Midbrain (tissue), 1 donor: Measurements from ENCODE around the gene TRRAP.
A peak's percentile ranks its signal among the peaks of the same experiment; 100 is the strongest.
"Not testable (repeated sequence)": the region's sequence is repeated elsewhere in the genome, so short reads cannot be mapped to it uniquely, and the experiment has no call there.

Experiments
- DNase-seq: peaks from one replicate; lab custom pipeline; 2025; lab: John Stamatoyannopoulos, UW

TRRAP gene

GRCh38 chr7:98866765-98867164, 11.6 kb upstream of the TRRAP start:
- DNase-seq, result no peak

- DNase-seq, result no peak
These were observed 9.9 kb upstream of the TRRAP start for GRCh38 chr7:98868450-98868849.

- no peak for DNase-seq
These were observed 9.2 kb upstream of the TRRAP start for GRCh38 chr7:98869027-98869596.

GRCh38 chr7:98869597-98870120, 8.7 kb upstream of the TRRAP start, which contains the start of gene TMEM130:
TSS of gene TMEM130 (minus strand) at chr7:98870014. CDS start at chr7:98869861, 153 bp downstream.
- no peak for DNase-seq

GRCh38 chr7:98870121-98870651, 8.1 kb upstream of the TRRAP start:
- DNase-seq, result peak; percentile 9

- DNase-seq, result no peak
These were observed 7.4 kb upstream of the TRRAP start for GRCh38 chr7:98870807-98871491.

GRCh38 chr7:98872328-98872924, 5.9 kb upstream of the TRRAP start:
- DNase-seq, result no peak

GRCh38 chr7:98873610-98874009, 4.7 kb upstream of the TRRAP start:
- not testable (repeated sequence) for DNase-seq

GRCh38 chr7:98874942-98875341, 3.4 kb upstream of the TRRAP start:
- DNase-seq, result no peak

GRCh38 chr7:98875501-98875900, 2.8 kb upstream of the TRRAP start:
- DNase-seq, result no peak

- DNase-seq, result no peak
These were observed 1.2 kb upstream of the TRRAP start for GRCh38 chr7:98877146-98877545.

- no peak for DNase-seq
These were observed 504 bp upstream of the TRRAP start for GRCh38 chr7:98877692-98878364.

GRCh38 chr7:98879198-98879978, 1.1 kb downstream of the TRRAP start:
- DNase-seq, result no peak

- DNase-seq, result no peak
These were observed 1.6 kb downstream of the TRRAP start for GRCh38 chr7:98879979-98880315.

- no peak for DNase-seq
These were observed 2.2 kb downstream of the TRRAP start for GRCh38 chr7:98880485-98880884.

GRCh38 chr7:98881561-98882315, 3.4 kb downstream of the TRRAP start:
- no peak for DNase-seq

GRCh38 chr7:98884416-98884815, 6.1 kb downstream of the TRRAP start:
- no peak for DNase-seq

- no peak for DNase-seq
These were observed 8.7 kb downstream of the TRRAP start for GRCh38 chr7:98887038-98887437.

GRCh38 chr7:98892609-98893008, 14.3 kb downstream of the TRRAP start:
- DNase-seq, result no peak

- DNase-seq, result no peak
These were observed 21.5 kb downstream of the TRRAP start for GRCh38 chr7:98899816-98900215.

- no peak for DNase-seq
These were observed 22.5 kb downstream of the TRRAP start for GRCh38 chr7:98900815-98901214.
